Lung (tissue), 12 donors: ENCODE results near the gene NLGN4Y. TPM values are rescaled to one million over a fixed set of nuclear protein-coding genes. Genes with fewer than 3 reads are reported as not detected.

Experiments used
- ATAC-seq: fragments of 200-7000 bp; cut with Tn5 transposase; one replicate; pipeline ENCODE4 v1.9.1; 2020; ENCODE audit warnings: moderate number of reproducible peaks; ENCODE audit not compliant: insufficient read depth, low FRiP score
- DNase-seq, 3 donors: peaks; one replicate each; pipeline ENCODE4 v3.0.0-alpha.2; 2013 to 2017
- H3K27ac ChIP-seq, 2 donors: one replicate each; pipeline ENCODE4 v1.5.1; 2013; ENCODE audit warnings: mild to moderate bottlenecking in 2 of 2, moderate library complexity in 2 of 2, control low read depth in 1 of 2, inconsistent platforms in 1 of 2, low read depth in 1 of 2, low read length in 1 of 2
- H3K27me3 ChIP-seq, 3 donors: one replicate each; pipeline ENCODE4 v1.5.1; 2013; ENCODE audit warnings: low read length in 2 of 3; ENCODE audit not compliant: control insufficient read depth in 3 of 3, insufficient read depth in 3 of 3
- H3K36me3 ChIP-seq, 4 donors: one replicate each; pipeline ENCODE4 v1.5.1; 2013; ENCODE audit warnings: low read length in 4 of 4, mild to moderate bottlenecking in 1 of 4, moderate library complexity in 1 of 4; ENCODE audit not compliant: control insufficient read depth in 4 of 4, insufficient read depth in 4 of 4
- H3K4me1 ChIP-seq, 5 donors: one replicate each; pipeline ENCODE4 v1.5.1; 2013; ENCODE audit warnings: low read length in 5 of 5, mild to moderate bottlenecking in 2 of 5, moderate library complexity in 1 of 5; ENCODE audit not compliant: control insufficient read depth in 5 of 5, insufficient read depth in 5 of 5
- H3K4me3 ChIP-seq: one replicate; pipeline ENCODE4 v1.5.1; 2013; ENCODE audit warnings: mild to moderate bottlenecking, control low read depth, moderate library complexity
- H3K9ac ChIP-seq, 2 donors: one replicate each; pipeline ENCODE4 v1.5.1; 2013; ENCODE audit warnings: low read length in 2 of 2, control low read depth in 1 of 2; ENCODE audit not compliant: insufficient read depth in 1 of 2
- H3K9me3 ChIP-seq, 4 donors: one replicate each; pipeline ENCODE4 v1.5.1; 2013; ENCODE audit warnings: low read length in 3 of 4, mild to moderate bottlenecking in 1 of 4, moderate library complexity in 1 of 4; ENCODE audit not compliant: control insufficient read depth in 4 of 4, insufficient read depth in 3 of 4
- CTCF ChIP-seq: IDR thresholded peaks from 2 replicates; pipeline ENCODE4 v1.5.1; 2012; ENCODE audit warnings: mild to moderate bottlenecking; ENCODE audit errors: control extremely low read depth, extremely low read depth
- WGBS, 2 donors: extraction: QIAGEN DNeasy Blood & Tissue Kit; methylation state at CpG; one replicate each; pipeline ENCODE4 v1.1.7; 2013; 5-methylcytosine and 5-hydroxymethylcytosine counted together
- polyA plus RNA-seq, 2 donors: library from polyadenylated mRNA; stranded (reverse); fragments of 200-250 nt; gene quantifications; one replicate each; pipeline ENCODE4 v1.2.1, GENCODE V29; 2013
- total RNA-seq, 2 donors: library from RNA; depleted of rRNA in 1 of 2; stranded (reverse); fragments of >200 nt in 1 of 2; gene quantifications; one replicate each; pipeline ENCODE4 v1.2.1, GENCODE V29; 2014 to 2021
- donor health status: control.
- donor health status: control.
- donor health status: Bipolar disorder and iron deficiency.
- donor health status: healthy.
- donor health status: DM: yes; HTN: yes; CAD: no.

Gene NLGN4Y
- total and polyA plus RNA-seq, 4 donors: 0.06 to 1.5 TPM; not detected in 2

DNA sequence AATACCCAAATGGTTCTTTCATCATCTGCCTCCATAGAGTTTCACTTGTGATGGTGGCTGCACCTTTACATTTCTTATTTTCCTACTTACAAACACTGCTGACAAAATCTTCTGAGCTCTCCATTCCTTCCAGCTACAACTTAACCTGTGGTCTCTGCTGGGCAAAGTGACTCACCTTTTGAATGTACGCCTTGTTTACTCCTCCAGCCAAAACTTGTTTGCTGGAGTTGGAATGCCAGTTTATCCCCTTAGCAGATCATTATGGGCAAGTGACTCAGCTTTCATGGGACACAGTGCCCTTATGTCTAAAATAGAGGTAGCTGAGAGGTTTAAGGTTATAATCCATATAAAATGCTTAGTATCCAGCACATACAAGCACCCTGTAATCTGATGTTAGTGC is 107.3 kb downstream of the NLGN4Y start:
- H3K9me3 ChIP-seq: no peaks in the 10 kb centered on the region
- H3K27ac ChIP-seq: no peak overlapping the region
- H3K9ac ChIP-seq: no peak overlapping the region
- no peaks in the 10 kb centered on the region for H3K4me1 ChIP-seq
- H3K27me3 ChIP-seq: no peaks in the 10 kb centered on the region
- no peaks in the 10 kb centered on the region for H3K36me3 ChIP-seq
- H3K4me3 ChIP-seq: no peak overlapping the region
- DNase-seq (no peak), ATAC-seq (no peak)
- TF ChIP-seq CTCF: no peak
- 85% methylated on average over 1 of the region's 1 CpG; no CpG with 5 or more reads in 1 of the 2 donors for WGBS, 2 donors

DNA sequence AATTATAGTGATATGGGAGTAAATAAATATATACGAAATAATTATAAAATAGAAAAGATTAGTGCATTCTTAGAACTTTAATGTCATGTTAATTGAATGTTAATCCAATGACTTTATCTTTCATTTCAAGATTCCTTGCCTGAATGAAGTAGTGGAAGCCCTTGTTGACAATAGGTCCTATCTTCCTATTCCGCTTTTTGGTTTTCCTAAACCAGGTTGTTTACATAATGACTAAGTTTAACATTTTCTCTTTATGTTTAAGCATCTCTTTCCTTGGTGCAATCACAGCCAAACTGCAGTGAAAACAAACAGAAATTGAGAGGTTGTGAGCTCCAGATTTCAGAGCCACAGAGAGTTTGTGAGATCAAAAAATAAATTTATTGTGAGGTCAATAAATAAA is 109.4 kb downstream of the NLGN4Y start:
- no peak overlapping the region for H3K27ac ChIP-seq
- WGBS, 2 donors: 89% methylated on average over 2 of the region's 2 CpGs; no CpG with 5 or more reads in 1 of the 2 donors
- H3K9me3 ChIP-seq: no peaks in the 10 kb centered on the region
- DNase-seq (no peak), ATAC-seq (no peak)
- no peaks in the 10 kb centered on the region for H3K36me3 ChIP-seq
- H3K27me3 ChIP-seq: no peaks in the 10 kb centered on the region
- no peak for TF ChIP-seq CTCF
- no peaks in the 10 kb centered on the region for H3K4me1 ChIP-seq
- H3K4me3 ChIP-seq: no peak overlapping the region
- H3K9ac ChIP-seq: no peak overlapping the region

- TF ChIP-seq CTCF: no peak
- H3K4me1 ChIP-seq: no peaks in the 10 kb centered on the region
- H3K27me3 ChIP-seq: no peaks in the 10 kb centered on the region
- H3K9me3 ChIP-seq: no peaks in the 10 kb centered on the region
- H3K36me3 ChIP-seq: no peaks in the 10 kb centered on the region
- no peak for DNase-seq
- ATAC-seq: no peak
- H3K4me3 ChIP-seq: no peak overlapping the region
- no peak overlapping the region for H3K9ac ChIP-seq
- no peak overlapping the region for H3K27ac ChIP-seq
These were observed 110.6 kb downstream of the NLGN4Y start for GRCh38 chrY:14634954-14635353.

DNA sequence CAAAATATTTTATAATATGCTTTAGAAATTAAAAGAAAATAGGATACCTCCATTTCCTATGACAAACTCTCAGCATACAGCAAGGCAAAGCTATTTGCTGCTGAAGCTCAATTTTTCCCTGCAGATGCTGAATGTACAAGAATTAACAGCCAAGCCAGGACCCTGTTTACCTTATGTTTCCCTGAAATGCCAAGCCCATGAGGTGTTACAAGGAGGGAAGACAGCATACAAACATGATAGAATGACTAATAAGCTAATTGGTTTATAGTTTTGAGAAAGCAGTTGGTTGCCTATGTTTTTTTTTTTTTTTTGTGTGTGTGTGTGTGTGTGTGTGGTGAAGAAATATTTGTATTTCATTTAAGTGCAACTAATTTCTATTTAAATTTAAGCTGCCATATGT is 113.2 kb downstream of the NLGN4Y start:
- Histone ChIP-seq H3K9me3 (no peaks in the 10 kb centered on the region), H3K36me3 (no peaks in the 10 kb centered on the region), H3K4me3 (no peak overlapping the region), H3K4me1 (no peaks in the 10 kb centered on the region), H3K9ac (no peak overlapping the region), H3K27ac (no peak overlapping the region), H3K27me3 (no peaks in the 10 kb centered on the region)
- ATAC-seq (no peak), DNase-seq (no peak)
- TF ChIP-seq CTCF: no peak
